ENCODE measurements around the gene CELF4. TPM values are rescaled to one million over a fixed set of nuclear protein-coding genes. Genes with fewer than 3 reads are reported as not detected.
A peak's percentile ranks its signal among the peaks of the same experiment; 100 is the strongest.

The CELF4 gene
- 1 to 10 TPM in 2 of 6 donors, under 1 TPM in 3, not detected in 1; 0.15 to 1.4 (median 0.81) TPM for total RNA-seq

GRCh38 chr18:37565101-37565976 lies at the start of gene CELF4:
TSS of gene CELF4 (minus strand) at chr18:37565798.
- TF ChIP-seq EP300 (IDR thresholded peaks at IDR 0.05) = no peak
- no peak for TF ChIP-seq POLR2A (IDR thresholded peaks at IDR 0.05)
- no peak for TF ChIP-seq POLR2AphosphoS5 (IDR thresholded peaks at IDR 0.05)
- no peak for TF ChIP-seq CTCF (IDR thresholded peaks at IDR 0.05)
- peaks cover 21 to 30% (median 26%) of the 10 kb centered on the region in 4 donors for H3K4me1 ChIP-seq
- H3K36me3 ChIP-seq = no peaks in the 10 kb centered on the region
- DNase-seq (peak in 1 of 2 donors; percentile 85), ATAC-seq (ENCODE audit: low FRiP score in 2 of 2) (peak in 1 of 2 donors; percentile 54)
- no peaks in the 10 kb centered on the region for H3K9me3 ChIP-seq
- 3 to 6% methylated on average over 61 of the region's 62 CpGs for WGBS, 2 donors
- peak within 1 kb of the TSS in 1 of 4 donors; percentile 21 for H3K27ac ChIP-seq
- peaks cover 0 to 32% (median 18%) of the 10 kb centered on the region in 4 donors for H3K27me3 ChIP-seq
- H3K4me3 ChIP-seq = peak within 1 kb of the TSS in 3 of 4 donors; percentile 48 to 61 (median 60)

GRCh38 chr18:37613253-37613565 lies 47.6 kb upstream of the CELF4 start:
- ATAC-seq (ENCODE audit: low FRiP score in 2 of 2) (no peak), DNase-seq (no peak)
- Histone ChIP-seq H3K36me3 (no peaks in the 10 kb centered on the region), H3K4me1 (no peaks in the 10 kb centered on the region), H3K4me3 (no peak overlapping the region), H3K27me3 (no peaks in the 10 kb centered on the region), H3K9me3 (no peaks in the 10 kb centered on the region), H3K27ac (no peak overlapping the region)
- TF ChIP-seq CTCF (IDR thresholded peaks at IDR 0.05) (no peak), EP300 (IDR thresholded peaks at IDR 0.05) (no peak), POLR2AphosphoS5 (IDR thresholded peaks at IDR 0.05) (no peak), POLR2A (IDR thresholded peaks at IDR 0.05) (no peak)
- 69 to 86% methylated on average over 1 of the region's 1 CpG for WGBS, 2 donors

GRCh38 chr18:37612524-37613252 lies 47.1 kb upstream of the CELF4 start:
- 64 to 67% methylated on average over 4 to 5 of the region's 5 CpGs for WGBS, 2 donors
- H3K36me3 ChIP-seq = no peaks in the 10 kb centered on the region
- ATAC-seq (ENCODE audit: low FRiP score in 2 of 2) (peak in 1 of 2 donors; percentile 56), DNase-seq (no peak)
- no peaks in the 10 kb centered on the region for H3K4me1 ChIP-seq
- no peaks in the 10 kb centered on the region for H3K9me3 ChIP-seq
- TF ChIP-seq EP300 (IDR thresholded peaks at IDR 0.05) (no peak), POLR2A (IDR thresholded peaks at IDR 0.05) (no peak), POLR2AphosphoS5 (IDR thresholded peaks at IDR 0.05) (no peak), CTCF (IDR thresholded peaks at IDR 0.05) (no peak)
- H3K27me3 ChIP-seq = no peaks in the 10 kb centered on the region
- H3K27ac ChIP-seq = no peak overlapping the region
- no peak overlapping the region for H3K4me3 ChIP-seq

- H3K27me3 ChIP-seq = no peaks in the 10 kb centered on the region
- TF ChIP-seq POLR2A (IDR thresholded peaks at IDR 0.05) = no peak
- no peak for TF ChIP-seq POLR2AphosphoS5 (IDR thresholded peaks at IDR 0.05)
- no peaks in the 10 kb centered on the region for H3K9me3 ChIP-seq
- no peak overlapping the region for H3K27ac ChIP-seq
- DNase-seq = no peak
- peak in 1 of 2 donors; percentile 39 for ATAC-seq (ENCODE audit: low FRiP score in 2 of 2)
- no peaks in the 10 kb centered on the region for H3K4me1 ChIP-seq
- H3K4me3 ChIP-seq = no peak overlapping the region
- WGBS, 2 donors = 89 to 91% methylated on average over 5 of the region's 5 CpGs
- no peaks in the 10 kb centered on the region for H3K36me3 ChIP-seq
Measured at GRCh38 chr18:37611614-37612279, 46.1 kb upstream of the CELF4 start.

- 94 to 95% methylated on average over 10 of the region's 10 CpGs for WGBS, 2 donors
- H3K27me3 ChIP-seq = no peaks in the 10 kb centered on the region
- no peaks in the 10 kb centered on the region for H3K36me3 ChIP-seq
- no peaks in the 10 kb centered on the region for H3K9me3 ChIP-seq
- TF ChIP-seq POLR2AphosphoS5 (IDR thresholded peaks at IDR 0.05) (no peak), POLR2A (IDR thresholded peaks at IDR 0.05) (no peak), EP300 (IDR thresholded peaks at IDR 0.05) (no peak), CTCF (IDR thresholded peaks at IDR 0.05) (no peak)
- H3K4me3 ChIP-seq = no peak overlapping the region
- no peak for ATAC-seq (ENCODE audit: low FRiP score in 2 of 2)
- DNase-seq = peak in 1 of 2 donors; percentile 5
- H3K4me1 ChIP-seq = no peaks in the 10 kb centered on the region
- H3K27ac ChIP-seq = no peak overlapping the region
Measured at GRCh38 chr18:37608876-37609275, 43.3 kb upstream of the CELF4 start.

Data from upper lobe of left lung (tissue), 6 donors.